ENCODE results near the gene ZBTB9. TPM values are rescaled to one million over a fixed set of nuclear protein-coding genes. Genes with fewer than 3 reads are reported as not detected.
A peak's percentile ranks its signal among the peaks of the same experiment; 100 is the strongest.
"Not testable (repeated sequence)": the region's sequence is repeated elsewhere in the genome, so short reads cannot be mapped to it uniquely, and the experiment has no call there.

ZBTB9 gene
- total and polyA plus RNA-seq, 2 donors = 5.0 to 7.8 TPM

DNA sequence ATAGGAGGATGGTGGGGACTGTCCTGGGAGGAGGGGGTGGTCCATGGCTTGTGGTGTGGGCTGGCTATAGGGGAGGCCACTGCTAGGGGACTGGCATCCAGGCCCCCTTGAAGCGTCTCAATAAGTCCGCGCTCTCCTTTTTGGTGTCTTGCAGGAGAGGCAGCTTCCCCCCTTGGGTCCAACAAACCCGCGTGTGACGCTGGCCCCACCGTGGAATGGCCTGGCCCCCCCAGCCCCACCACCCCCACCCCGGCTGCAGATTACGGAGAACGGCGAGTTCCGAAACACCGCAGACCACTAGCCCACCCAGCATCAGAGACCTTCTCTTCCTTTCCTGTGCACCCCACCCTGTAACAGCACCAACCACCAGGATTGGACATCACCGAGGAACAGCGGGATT is 2.8 kb upstream of the ZBTB9 start:
- WGBS = 89% methylated on average over 15 of the region's 15 CpGs
- DNase-seq (ENCODE audit: extremely low spot score) = no peak
- no peak overlapping the region for H3K27ac ChIP-seq (ENCODE audit: low read depth)

DNA sequence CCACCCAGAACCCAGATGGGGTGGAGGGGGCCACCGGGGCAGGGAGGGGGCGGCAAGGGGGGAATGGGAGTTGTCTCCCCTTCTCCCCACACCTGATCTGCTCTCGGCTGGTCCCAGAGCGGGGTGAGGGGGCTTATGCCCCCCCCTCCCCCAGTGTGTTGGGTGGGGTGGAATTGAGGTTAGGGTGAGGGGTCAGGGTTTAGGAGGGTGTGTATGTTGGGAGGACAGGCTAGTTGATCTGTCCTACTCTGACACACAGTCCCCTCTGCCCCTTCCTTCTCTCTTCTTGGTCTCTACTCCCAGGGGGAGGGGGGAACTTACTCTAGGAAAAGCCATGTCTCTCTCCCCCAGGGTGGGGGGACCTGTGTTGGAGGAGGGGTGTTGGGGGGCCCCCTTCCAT is 1.9 kb upstream of the ZBTB9 start:
- WGBS = 84% methylated on average over 4 of the region's 4 CpGs

More for the DNA sequence above, 2.8 kb upstream of the ZBTB9 start:
- H3K4me3 ChIP-seq (ENCODE audit: low read depth, low read length) = no peak overlapping the region
- H3K36me3 ChIP-seq (ENCODE audit: insufficient read depth) = no peaks in the 10 kb centered on the region
- no peaks in the 10 kb centered on the region for H3K4me1 ChIP-seq (ENCODE audit: insufficient read depth)

GRCh38 chr6:33453393-33454008 is 875 bp upstream of the ZBTB9 start:
- no peak overlapping the region for H3K27ac ChIP-seq (ENCODE audit: low read depth)

More for the DNA sequence above, 1.9 kb upstream of the ZBTB9 start:
- H3K36me3 ChIP-seq (ENCODE audit: insufficient read depth) = no peaks in the 10 kb centered on the region
- no peak overlapping the region for H3K4me3 ChIP-seq (ENCODE audit: low read depth, low read length)
- H3K4me1 ChIP-seq (ENCODE audit: insufficient read depth) = no peaks in the 10 kb centered on the region
- DNase-seq (ENCODE audit: extremely low spot score) = no peak
- H3K27ac ChIP-seq (ENCODE audit: low read depth) = no peak overlapping the region

DNA sequence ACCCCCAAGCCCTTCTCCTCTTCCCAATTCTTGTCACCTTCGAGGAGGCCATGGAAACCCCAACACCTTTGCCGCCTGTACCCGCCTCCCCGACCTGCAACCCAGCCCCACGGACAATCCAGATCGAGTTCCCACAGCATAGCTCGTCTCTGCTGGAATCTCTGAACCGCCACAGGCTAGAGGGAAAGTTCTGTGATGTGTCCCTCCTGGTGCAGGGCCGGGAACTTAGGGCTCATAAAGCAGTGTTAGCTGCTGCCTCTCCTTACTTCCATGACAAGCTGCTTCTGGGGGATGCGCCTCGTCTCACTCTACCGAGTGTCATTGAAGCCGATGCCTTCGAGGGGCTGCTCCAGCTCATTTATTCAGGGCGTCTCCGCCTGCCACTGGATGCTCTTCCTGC is 675 bp downstream of the ZBTB9 start:
- Histone ChIP-seq H3K36me3 (ENCODE audit: insufficient read depth) (no peaks in the 10 kb centered on the region), H3K4me3 (ENCODE audit: low read depth, low read length) (peak overlapping the region; percentile 53), H3K4me1 (ENCODE audit: insufficient read depth) (no peaks in the 10 kb centered on the region), H3K27ac (ENCODE audit: low read depth) (no peak overlapping the region)
- WGBS = 48% methylated on average over 16 of the region's 16 CpGs
- no peak for DNase-seq (ENCODE audit: extremely low spot score)

More at GRCh38 chr6:33453393-33454008, 875 bp upstream of the ZBTB9 start:
- no peaks in the 10 kb centered on the region for H3K4me1 ChIP-seq (ENCODE audit: insufficient read depth)
- peak overlapping the region; percentile 53 for H3K4me3 ChIP-seq (ENCODE audit: low read depth, low read length)
- H3K36me3 ChIP-seq (ENCODE audit: insufficient read depth) = no peaks in the 10 kb centered on the region
- DNase-seq (ENCODE audit: extremely low spot score) = no peak
- 2% methylated on average over 12 of the region's 12 CpGs for WGBS

DNA sequence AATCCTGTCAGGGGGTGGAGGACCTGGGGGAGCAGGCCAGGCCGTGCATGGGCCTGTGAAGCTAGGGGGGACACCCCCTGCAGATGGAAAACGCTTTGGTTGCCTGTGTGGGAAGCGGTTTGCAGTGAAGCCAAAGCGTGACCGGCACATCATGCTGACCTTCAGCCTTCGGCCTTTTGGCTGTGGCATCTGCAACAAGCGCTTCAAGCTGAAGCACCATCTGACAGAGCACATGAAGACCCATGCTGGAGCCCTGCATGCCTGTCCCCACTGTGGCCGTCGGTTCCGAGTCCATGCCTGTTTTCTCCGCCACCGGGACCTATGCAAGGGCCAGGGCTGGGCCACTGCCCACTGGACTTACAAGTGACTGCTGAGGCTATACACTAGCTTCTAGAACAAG is 1.8 kb downstream of the ZBTB9 start:
- 97% methylated on average over 12 of the region's 12 CpGs for WGBS
- Histone ChIP-seq H3K4me3 (ENCODE audit: low read depth, low read length) (no peak overlapping the region), H3K4me1 (ENCODE audit: insufficient read depth) (no peaks in the 10 kb centered on the region), H3K36me3 (ENCODE audit: insufficient read depth) (no peaks in the 10 kb centered on the region), H3K27ac (ENCODE audit: low read depth) (no peak overlapping the region)
- no peak for DNase-seq (ENCODE audit: extremely low spot score)

DNA sequence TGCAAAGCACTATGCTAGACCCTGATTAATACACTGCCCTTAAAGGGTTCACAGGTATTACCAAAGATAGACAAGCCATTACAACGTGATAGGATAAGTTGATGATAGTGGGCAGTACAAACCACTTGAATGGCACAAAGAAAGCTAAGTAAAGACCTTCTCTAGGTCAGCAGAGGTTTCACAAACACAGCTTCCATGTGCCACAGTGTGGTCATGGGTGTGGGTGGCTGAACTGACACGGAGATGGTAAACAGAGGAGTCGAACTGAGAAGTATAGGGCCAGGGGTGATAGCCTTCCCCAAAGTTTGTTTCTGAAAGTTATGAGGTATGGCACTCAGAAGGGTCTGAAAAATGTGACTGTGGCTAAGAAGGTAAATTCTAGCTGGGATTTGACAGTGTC is 4.3 kb downstream of the ZBTB9 start:
- 71% methylated on average over 3 of the region's 3 CpGs for WGBS
- no peak for DNase-seq (ENCODE audit: extremely low spot score)
- no peaks in the 10 kb centered on the region for H3K36me3 ChIP-seq (ENCODE audit: insufficient read depth)
- H3K4me3 ChIP-seq (ENCODE audit: low read depth, low read length) = no peak overlapping the region
- H3K27ac ChIP-seq (ENCODE audit: low read depth) = no peak overlapping the region
- no peaks in the 10 kb centered on the region for H3K4me1 ChIP-seq (ENCODE audit: insufficient read depth)

- Histone ChIP-seq H3K4me1 (ENCODE audit: insufficient read depth) (no peaks in the 10 kb centered on the region), H3K4me3 (ENCODE audit: low read depth, low read length) (no peak overlapping the region), H3K27ac (ENCODE audit: low read depth) (no peak overlapping the region), H3K36me3 (ENCODE audit: insufficient read depth) (no peaks in the 10 kb centered on the region)
- WGBS = 95% methylated on average over 2 of the region's 2 CpGs
- DNase-seq (ENCODE audit: extremely low spot score) = no peak
Measured at GRCh38 chr6:33459226-33459625, 4.8 kb downstream of the ZBTB9 start.

DNA sequence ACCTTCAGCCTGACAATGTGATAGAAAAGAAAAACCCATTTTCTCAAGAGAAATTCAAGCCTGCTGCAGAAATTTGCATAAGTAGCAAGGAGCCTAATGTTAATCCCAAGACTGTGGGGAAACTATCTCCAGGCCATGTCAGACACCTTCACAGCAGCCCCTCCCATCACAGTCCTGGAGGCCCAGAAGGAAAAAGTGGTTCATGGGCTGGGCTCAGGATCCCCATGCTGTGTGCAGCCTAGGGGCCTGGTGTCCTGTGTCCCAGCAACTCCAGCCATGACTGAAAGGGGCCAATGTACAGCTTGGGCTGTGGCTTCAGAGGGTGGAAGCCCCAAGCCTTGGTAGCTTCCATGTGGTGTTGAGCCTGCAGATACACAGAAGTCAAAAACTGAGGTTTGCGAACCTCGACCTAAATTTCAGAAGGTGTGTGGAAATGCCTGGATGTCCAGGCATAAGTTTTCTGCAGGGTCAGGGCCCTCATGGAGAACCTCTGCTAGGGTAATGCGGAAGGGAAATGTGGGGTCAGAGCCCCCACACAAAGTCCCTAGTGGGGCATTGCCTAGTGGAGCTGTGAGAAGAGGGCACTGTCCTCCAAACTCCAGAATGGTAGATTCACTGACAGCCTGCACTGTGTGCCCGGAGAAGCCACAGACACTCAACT is 11.8 kb downstream of the ZBTB9 start:
- no peak for DNase-seq (ENCODE audit: extremely low spot score)
- H3K27ac ChIP-seq (ENCODE audit: low read depth) = no peak overlapping the region
- no peaks in the 10 kb centered on the region for H3K4me1 ChIP-seq (ENCODE audit: insufficient read depth)
- WGBS = 91% methylated on average over 4 of the region's 4 CpGs
- no peak overlapping the region for H3K4me3 ChIP-seq (ENCODE audit: low read depth, low read length)
- no peaks in the 10 kb centered on the region for H3K36me3 ChIP-seq (ENCODE audit: insufficient read depth)

GRCh38 chr6:33467091-33467490 is 12.7 kb downstream of the ZBTB9 start:
- no peak for DNase-seq (ENCODE audit: extremely low spot score)
- Histone ChIP-seq H3K4me3 (ENCODE audit: low read depth, low read length) (no peak overlapping the region), H3K4me1 (ENCODE audit: insufficient read depth) (no peaks in the 10 kb centered on the region), H3K27ac (ENCODE audit: low read depth) (no peak overlapping the region), H3K36me3 (ENCODE audit: insufficient read depth) (no peaks in the 10 kb centered on the region)
- WGBS = 81% methylated on average over 7 of the region's 7 CpGs

- Histone ChIP-seq H3K4me1 (ENCODE audit: insufficient read depth) (no peaks in the 10 kb centered on the region), H3K4me3 (ENCODE audit: low read depth, low read length) (no peak overlapping the region), H3K27ac (ENCODE audit: low read depth) (no peak overlapping the region), H3K36me3 (ENCODE audit: insufficient read depth) (no peaks in the 10 kb centered on the region)
- 84% methylated on average over 3 of the region's 3 CpGs for WGBS
- DNase-seq (ENCODE audit: extremely low spot score) = no peak
Measured at GRCh38 chr6:33469661-33470060, 15.3 kb downstream of the ZBTB9 start.

DNA sequence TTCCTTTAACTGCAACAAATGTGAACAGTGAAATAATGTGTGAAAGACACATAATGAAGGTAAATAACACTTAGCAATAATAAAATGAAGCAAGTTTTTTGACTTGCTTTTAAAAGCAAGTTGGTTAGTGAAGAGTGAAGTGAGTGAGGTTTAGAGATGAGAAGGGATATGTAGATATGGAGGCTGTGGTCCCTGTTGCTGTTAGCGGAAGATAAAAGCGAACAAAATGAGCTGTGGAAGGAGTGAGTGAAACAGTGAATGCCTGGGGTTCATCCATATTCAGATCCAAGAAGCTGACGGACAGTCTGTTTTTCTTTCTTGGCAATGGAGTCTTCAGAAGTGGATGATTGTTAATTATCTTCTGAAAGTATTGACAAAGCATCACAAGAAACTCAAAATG is 23.5 kb downstream of the ZBTB9 start:
- Histone ChIP-seq H3K4me3 (ENCODE audit: low read depth, low read length) (no peak overlapping the region), H3K36me3 (ENCODE audit: insufficient read depth) (no peaks in the 10 kb centered on the region), H3K4me1 (ENCODE audit: insufficient read depth) (no peaks in the 10 kb centered on the region), H3K27ac (ENCODE audit: low read depth) (no peak overlapping the region)
- no peak for DNase-seq (ENCODE audit: extremely low spot score)
- 62% methylated on average over 3 of the region's 3 CpGs for WGBS

GRCh38 chr6:33481192-33481591 is 26.8 kb downstream of the ZBTB9 start:
- no peak for DNase-seq (ENCODE audit: extremely low spot score)
- H3K4me1 ChIP-seq (ENCODE audit: insufficient read depth) = no peaks in the 10 kb centered on the region
- WGBS = 50% methylated on average over 1 of the region's 1 CpG

GRCh38 chr6:33482620-33483019 is 28.2 kb downstream of the ZBTB9 start:
- H3K4me1 ChIP-seq (ENCODE audit: insufficient read depth); H3K4me3 ChIP-seq (ENCODE audit: low read depth, low read length); H3K27ac ChIP-seq (ENCODE audit: low read depth); DNase-seq (ENCODE audit: extremely low spot score); H3K36me3 ChIP-seq (ENCODE audit: insufficient read depth): not testable (repeated sequence)
- WGBS = 91% methylated on average over 5 of the region's 5 CpGs

More at GRCh38 chr6:33481192-33481591, 26.8 kb downstream of the ZBTB9 start:
- Histone ChIP-seq H3K27ac (ENCODE audit: low read depth) (no peak overlapping the region), H3K4me3 (ENCODE audit: low read depth, low read length) (no peak overlapping the region), H3K36me3 (ENCODE audit: insufficient read depth) (no peaks in the 10 kb centered on the region)

DNA sequence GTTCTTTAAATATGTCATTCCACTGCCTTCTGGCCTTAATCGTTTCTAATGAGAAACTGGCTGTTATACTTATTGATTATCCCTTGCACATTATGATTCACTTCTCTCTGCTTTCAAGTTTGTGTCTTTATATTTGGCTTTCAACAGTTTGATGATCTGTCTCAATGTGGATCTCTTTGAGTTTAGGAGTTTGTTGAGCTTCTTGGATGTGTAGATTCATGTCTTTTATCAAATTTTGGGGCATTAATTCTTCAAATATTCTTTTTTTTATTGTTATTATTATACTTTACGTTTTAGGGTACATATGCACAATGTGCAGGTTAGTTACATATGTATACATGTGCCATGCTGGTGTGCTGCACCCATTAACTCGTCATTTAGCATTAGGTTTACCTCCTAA is 29.3 kb downstream of the ZBTB9 start:
- H3K4me3 ChIP-seq (ENCODE audit: low read depth, low read length) = no peak overlapping the region

More for the DNA sequence above, 29.3 kb downstream of the ZBTB9 start:
- Histone ChIP-seq H3K36me3 (ENCODE audit: insufficient read depth) (no peaks in the 10 kb centered on the region), H3K27ac (ENCODE audit: low read depth) (no peak overlapping the region), H3K4me1 (ENCODE audit: insufficient read depth) (no peaks in the 10 kb centered on the region)
- no peak for DNase-seq (ENCODE audit: extremely low spot score)
- 68% methylated on average over 3 of the region's 3 CpGs for WGBS
